ENCODE results near the gene PLCH1. TPM values are rescaled to one million over a fixed set of nuclear protein-coding genes. Genes with fewer than 3 reads are reported as not detected.
A peak's percentile ranks its signal among the peaks of the same experiment; 100 is the strongest.

The PLCH1 gene
- total and polyA plus RNA-seq, 2 of the 13 experiments (the other 11 are each of a cell fraction or from before 2014, with no cell fraction given), result 2.0 to 3.0 TPM

DNA sequence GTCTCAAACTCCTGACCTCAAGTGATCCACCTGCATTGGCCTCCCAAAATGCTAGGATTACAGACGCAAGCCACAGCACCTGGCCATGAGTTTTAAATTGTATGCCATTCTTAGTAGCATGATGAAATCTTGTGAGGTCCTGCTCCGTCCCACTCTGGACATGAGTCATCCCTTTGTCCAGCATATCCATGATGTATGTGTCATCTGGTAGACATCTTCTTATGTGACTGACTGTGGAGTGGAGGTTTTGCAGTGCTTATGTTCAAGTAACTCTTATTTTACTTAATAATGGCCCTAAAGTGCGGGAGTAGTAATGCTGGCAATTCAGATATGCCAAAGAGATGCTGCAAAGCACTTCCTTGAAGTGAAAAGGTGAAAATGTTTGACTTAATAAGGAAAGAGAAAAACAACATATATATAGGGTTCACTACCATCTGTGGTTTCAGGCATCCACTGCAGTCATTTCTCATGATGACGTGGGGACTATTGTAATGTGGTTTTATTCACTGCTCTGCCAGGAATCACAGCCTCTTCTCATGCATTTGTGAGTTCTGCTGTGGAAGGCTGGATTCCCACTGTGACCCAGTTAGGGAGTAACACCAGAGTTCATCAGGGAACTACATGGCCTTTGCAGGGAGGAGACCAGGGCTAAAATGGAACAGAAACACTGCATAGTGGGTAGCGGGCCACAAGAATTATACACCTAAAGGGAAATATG, 246.8 kb downstream of the PLCH1 start:
- H2AFZ ChIP-seq (ENCODE audit: low read length), result no peak overlapping the region
- peak; percentile 7 for DNase-seq (ENCODE audit: low spot score)
- no peak for FAIRE-seq
- no peak for ATAC-seq
- H3K79me2 ChIP-seq (ENCODE audit: insufficient read depth, low read length), result no peaks in the 10 kb centered on the region
- no peaks in the 10 kb centered on the region for H3K9me3 ChIP-seq (ENCODE audit: low read length)
- intact Hi-C loops (cut with micrococcal nuclease; ENCODE audit: unreplicated experiment), result no loop called here
- H3K4me3 ChIP-seq (replicated peaks in 1 of 3; ENCODE audit: insufficient read depth in 1 of 3, low read depth in 2 of 3, low read length in 3 of 3), result no peak overlapping the region
- 0 out of 5 replicates have a peak, but pooled peaks cover 0 to 3% of the 10 kb centered on the region in 2 experiments for H3K36me3 ChIP-seq (replicated peaks in 1 of 2; ENCODE audit: control insufficient read depth in 1 of 2, insufficient read depth in 2 of 2, low read length in 2 of 2)
- CTCF ChIA-PET (ENCODE audit: low intra/inter-chr PET ratio, low total read pairs), result no interaction called here
- WGBS (ENCODE audit: low lambda C conversion rate), result 88% methylated on average over 5 of the region's 5 CpGs
- POLR2A ChIA-PET, result no interaction called here
- H4K20me1 ChIP-seq (ENCODE audit: insufficient read depth, low read length), result no peaks in the 10 kb centered on the region
- H3K4me2 ChIP-seq (ENCODE audit: low read depth, low read length), result no peak overlapping the region
- TF ChIP-seq IRF1 (CRISPR knock-in tag; IDR thresholded peaks at IDR 0.05; ENCODE audit: low read depth), result no peak
- TF ChIP-seq, protein P1, sequence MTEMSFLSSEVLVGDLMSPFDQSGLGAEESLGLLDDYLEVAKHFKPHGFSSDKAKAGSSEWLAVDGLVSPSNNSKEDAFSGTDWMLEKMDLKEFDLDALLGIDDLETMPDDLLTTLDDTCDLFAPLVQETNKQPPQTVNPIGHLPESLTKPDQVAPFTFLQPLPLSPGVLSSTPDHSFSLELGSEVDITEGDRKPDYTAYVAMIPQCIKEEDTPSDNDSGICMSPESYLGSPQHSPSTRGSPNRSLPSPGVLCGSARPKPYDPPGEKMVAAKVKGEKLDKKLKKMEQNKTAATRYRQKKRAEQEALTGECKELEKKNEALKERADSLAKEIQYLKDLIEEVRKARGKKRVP (CRISPR knock-in tag; IDR thresholded peaks at IDR 0.05), result 0 out of 4 replicates have a peak, but pooled peaks of 1 of the 2 experiments have one; percentile 26
- TF ChIP-seq FOSL2 (CRISPR knock-in tag; IDR thresholded peaks at IDR 0.05), result peak; percentile 48
- H3K4me1 ChIP-seq (ENCODE audit: insufficient read depth, low read length), result no peaks in the 10 kb centered on the region
- no TSS peak for BruUV-seq (replicated peaks)
- H3K9ac ChIP-seq (ENCODE audit: insufficient read depth, low read depth, low read length), result no peak overlapping the region
- H3K27ac ChIP-seq (ENCODE audit: extremely low read length, insufficient read depth, low read length), result no peak overlapping the region
- H3K27me3 ChIP-seq (ENCODE audit: control insufficient read depth in 1 of 2, insufficient read depth in 2 of 2, low read length in 2 of 2), result no peaks in the 10 kb centered on the region
- in situ Hi-C loops (cut with HindIII; ENCODE audit: extremely low pct_ligation_motif_present, low pct_unique_long_range_greater_than_20kb), result no loop called here

- CTCF ChIA-PET (ENCODE audit: low intra/inter-chr PET ratio, low total read pairs), result no interaction called here
- TF ChIP-seq, protein P2, sequence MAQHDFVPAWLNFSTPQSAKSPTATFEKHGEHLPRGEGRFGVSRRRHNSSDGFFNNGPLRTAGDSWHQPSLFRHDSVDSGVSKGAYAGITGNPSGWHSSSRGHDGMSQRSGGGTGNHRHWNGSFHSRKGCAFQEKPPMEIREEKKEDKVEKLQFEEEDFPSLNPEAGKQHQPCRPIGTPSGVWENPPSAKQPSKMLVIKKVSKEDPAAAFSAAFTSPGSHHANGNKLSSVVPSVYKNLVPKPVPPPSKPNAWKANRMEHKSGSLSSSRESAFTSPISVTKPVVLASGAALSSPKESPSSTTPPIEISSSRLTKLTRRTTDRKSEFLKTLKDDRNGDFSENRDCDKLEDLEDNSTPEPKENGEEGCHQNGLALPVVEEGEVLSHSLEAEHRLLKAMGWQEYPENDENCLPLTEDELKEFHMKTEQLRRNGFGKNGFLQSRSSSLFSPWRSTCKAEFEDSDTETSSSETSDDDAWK (CRISPR knock-in tag; IDR thresholded peaks at IDR 0.05), result no peak
- TF ChIP-seq NBN (conservative IDR thresholded peaks at IDR 0.05) (no peak), ZMAT3 (CRISPR knock-in tag; conservative IDR thresholded peaks at IDR 0.05) (no peak), ZNF101 (CRISPR knock-in tag; IDR thresholded peaks at IDR 0.05; ENCODE audit: borderline replicate concordance, low read depth) (no peak)
- TF ChIP-seq, protein P3, sequence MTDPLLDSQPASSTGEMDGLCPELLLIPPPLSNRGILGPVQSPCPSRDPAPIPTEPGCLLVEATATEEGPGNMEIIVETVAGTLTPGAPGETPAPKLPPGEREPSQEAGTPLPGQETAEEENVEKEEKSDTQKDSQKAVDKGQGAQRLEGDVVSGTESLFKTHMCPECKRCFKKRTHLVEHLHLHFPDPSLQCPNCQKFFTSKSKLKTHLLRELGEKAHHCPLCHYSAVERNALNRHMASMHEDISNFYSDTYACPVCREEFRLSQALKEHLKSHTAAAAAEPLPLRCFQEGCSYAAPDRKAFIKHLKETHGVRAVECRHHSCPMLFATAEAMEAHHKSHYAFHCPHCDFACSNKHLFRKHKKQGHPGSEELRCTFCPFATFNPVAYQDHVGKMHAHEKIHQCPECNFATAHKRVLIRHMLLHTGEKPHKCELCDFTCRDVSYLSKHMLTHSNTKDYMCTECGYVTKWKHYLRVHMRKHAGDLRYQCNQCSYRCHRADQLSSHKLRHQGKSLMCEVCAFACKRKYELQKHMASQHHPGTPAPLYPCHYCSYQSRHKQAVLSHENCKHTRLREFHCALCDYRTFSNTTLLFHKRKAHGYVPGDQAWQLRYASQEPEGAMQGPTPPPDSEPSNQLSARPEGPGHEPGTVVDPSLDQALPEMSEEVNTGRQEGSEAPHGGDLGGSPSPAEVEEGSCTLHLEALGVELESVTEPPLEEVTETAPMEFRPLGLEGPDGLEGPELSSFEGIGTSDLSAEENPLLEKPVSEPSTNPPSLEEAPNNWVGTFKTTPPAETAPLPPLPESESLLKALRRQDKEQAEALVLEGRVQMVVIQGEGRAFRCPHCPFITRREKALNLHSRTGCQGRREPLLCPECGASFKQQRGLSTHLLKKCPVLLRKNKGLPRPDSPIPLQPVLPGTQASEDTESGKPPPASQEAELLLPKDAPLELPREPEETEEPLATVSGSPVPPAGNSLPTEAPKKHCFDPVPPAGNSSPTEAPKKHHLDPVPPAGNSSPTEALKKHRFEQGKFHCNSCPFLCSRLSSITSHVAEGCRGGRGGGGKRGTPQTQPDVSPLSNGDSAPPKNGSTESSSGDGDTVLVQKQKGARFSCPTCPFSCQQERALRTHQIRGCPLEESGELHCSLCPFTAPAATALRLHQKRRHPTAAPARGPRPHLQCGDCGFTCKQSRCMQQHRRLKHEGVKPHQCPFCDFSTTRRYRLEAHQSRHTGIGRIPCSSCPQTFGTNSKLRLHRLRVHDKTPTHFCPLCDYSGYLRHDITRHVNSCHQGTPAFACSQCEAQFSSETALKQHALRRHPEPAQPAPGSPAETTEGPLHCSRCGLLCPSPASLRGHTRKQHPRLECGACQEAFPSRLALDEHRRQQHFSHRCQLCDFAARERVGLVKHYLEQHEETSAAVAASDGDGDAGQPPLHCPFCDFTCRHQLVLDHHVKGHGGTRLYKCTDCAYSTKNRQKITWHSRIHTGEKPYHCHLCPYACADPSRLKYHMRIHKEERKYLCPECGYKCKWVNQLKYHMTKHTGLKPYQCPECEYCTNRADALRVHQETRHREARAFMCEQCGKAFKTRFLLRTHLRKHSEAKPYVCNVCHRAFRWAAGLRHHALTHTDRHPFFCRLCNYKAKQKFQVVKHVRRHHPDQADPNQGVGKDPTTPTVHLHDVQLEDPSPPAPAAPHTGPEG (CRISPR knock-in tag; IDR thresholded peaks at IDR 0.05), result no peak
These were observed 248.7 kb downstream of the PLCH1 start for GRCh38 chr3:155496206-155496605.

More at GRCh38 chr3:155496206-155496605, 248.7 kb downstream of the PLCH1 start:
- Histone ChIP-seq H3K4me3 (replicated peaks in 1 of 3; ENCODE audit: insufficient read depth in 1 of 3, low read depth in 2 of 3, low read length in 3 of 3) (no peak overlapping the region), H3K4me2 (ENCODE audit: low read depth, low read length) (no peak overlapping the region), H3K36me3 (replicated peaks in 1 of 2; ENCODE audit: control insufficient read depth in 1 of 2, insufficient read depth in 2 of 2, low read length in 2 of 2) (peaks cover 1 to 3% of the 10 kb centered on the region in 2 experiments; a peak in 2 of 5 replicates), H3K9me3 (ENCODE audit: low read length) (no peaks in the 10 kb centered on the region), H4K20me1 (ENCODE audit: insufficient read depth, low read length) (no peaks in the 10 kb centered on the region), H3K79me2 (ENCODE audit: insufficient read depth, low read length) (no peaks in the 10 kb centered on the region), H3K4me1 (ENCODE audit: insufficient read depth, low read length) (no peaks in the 10 kb centered on the region), H3K27me3 (ENCODE audit: control insufficient read depth in 1 of 2, insufficient read depth in 2 of 2, low read length in 2 of 2) (no peaks in the 10 kb centered on the region), H3K9ac (ENCODE audit: insufficient read depth, low read depth, low read length) (no peak overlapping the region), H2AFZ (ENCODE audit: low read length) (no peak overlapping the region), H3K27ac (ENCODE audit: extremely low read length, insufficient read depth, low read length) (no peak overlapping the region)
- POLR2A ChIA-PET, result no interaction called here
- ATAC-seq (no peak), DNase-seq (ENCODE audit: low spot score) (no peak), FAIRE-seq (no peak)
- in situ Hi-C loops (cut with HindIII; ENCODE audit: extremely low pct_ligation_motif_present, low pct_unique_long_range_greater_than_20kb) (no loop called here), intact Hi-C loops (cut with micrococcal nuclease; ENCODE audit: unreplicated experiment) (no loop called here)
- BruUV-seq (replicated peaks), result no TSS peak

All from HepG2 (cell line).